Trophoblast cell (in vitro differentiated cells and primary cell): Measurements from ENCODE around the gene RNF207.

Source experiments
- DNase-seq, 2 donors: peaks; one replicate each; pipeline ENCODE4 v3.0.0-alpha.2; 2016
- H2AFZ ChIP-seq: 2 replicates; pipeline ENCODE4 v1.6.1; 2013; ENCODE audit warnings: low read length, moderate library complexity, mild to moderate bottlenecking; ENCODE audit not compliant: insufficient read depth, poor library complexity
- H2AK5ac ChIP-seq: 2 replicates; pipeline ENCODE4 v1.6.1; 2013; ENCODE audit warnings: mild to moderate bottlenecking, low read length
- H2BK120ac ChIP-seq: 2 replicates; pipeline ENCODE4 v1.6.1; 2013; ENCODE audit warnings: low read length, mild to moderate bottlenecking, moderate library complexity; ENCODE audit not compliant: insufficient read depth, poor library complexity
- H2BK12ac ChIP-seq: 2 replicates; pipeline ENCODE4 v1.6.1; 2013; ENCODE audit warnings: mild to moderate bottlenecking, low read length, moderate library complexity
- H2BK5ac ChIP-seq: 2 replicates; pipeline ENCODE4 v1.6.1; 2013; ENCODE audit warnings: low read length, low read depth, moderate library complexity, mild to moderate bottlenecking; ENCODE audit not compliant: poor library complexity
- H3K14ac ChIP-seq: 2 replicates; pipeline ENCODE4 v1.6.1; 2013; ENCODE audit warnings: mild to moderate bottlenecking, low read length
- H3K18ac ChIP-seq: 2 replicates; pipeline ENCODE4 v1.6.1; 2013; ENCODE audit warnings: mild to moderate bottlenecking, low read length
- H3K23ac ChIP-seq: 2 replicates; pipeline ENCODE4 v1.6.1; 2013; ENCODE audit warnings: low read length
- H3K27ac ChIP-seq: 2 replicates; pipeline ENCODE4 v1.5.1; 2013; ENCODE audit warnings: low read depth, mild to moderate bottlenecking, inconsistent platforms, low read length, moderate library complexity
- H3K27me3 ChIP-seq: 2 replicates; pipeline ENCODE4 v1.6.1; 2013; ENCODE audit warnings: inconsistent platforms, mild to moderate bottlenecking, low read length, moderate library complexity; ENCODE audit not compliant: insufficient read depth
- H3K36me3 ChIP-seq, 2 experiments: 1 replicate in 1 of 2; 2 replicates in 1 of 2; pipeline ENCODE4 v1.6.1; 2013; ENCODE audit warnings: low read length in 2 of 2, mild to moderate bottlenecking in 2 of 2, moderate library complexity in 1 of 2; ENCODE audit not compliant: insufficient read depth in 2 of 2, control insufficient read depth in 1 of 2
- H3K4ac ChIP-seq: 2 replicates; pipeline ENCODE4 v1.6.1; 2013; ENCODE audit warnings: low read depth, mild to moderate bottlenecking, low read length, moderate library complexity
- H3K4me1 ChIP-seq, 2 experiments: 1 replicate in 1 of 2; 2 replicates in 1 of 2; pipeline ENCODE4 v1.6.1; 2013; ENCODE audit warnings: low read length in 2 of 2, mild to moderate bottlenecking in 2 of 2, moderate library complexity in 1 of 2; ENCODE audit not compliant: insufficient read depth in 2 of 2, control insufficient read depth in 1 of 2
- H3K4me2 ChIP-seq: 2 replicates; pipeline ENCODE4 v1.6.1; 2013; ENCODE audit warnings: inconsistent platforms, mild to moderate bottlenecking, low read length, moderate library complexity
- H3K4me3 ChIP-seq: 2 replicates; pipeline ENCODE4 v1.5.1; 2013; ENCODE audit warnings: mild to moderate bottlenecking, low read depth, low read length, inconsistent platforms
- H3K79me1 ChIP-seq: one replicate; pipeline ENCODE4 v1.6.1; 2013; ENCODE audit warnings: low read length
- H3K79me2 ChIP-seq: 2 replicates; pipeline ENCODE4 v1.6.1; 2013; ENCODE audit warnings: low read length, mild to moderate bottlenecking; ENCODE audit not compliant: control insufficient read depth, insufficient read depth, poor library complexity
- H3K9ac ChIP-seq: 2 replicates; pipeline ENCODE4 v1.6.1; 2013; ENCODE audit warnings: mild to moderate bottlenecking, low read length
- H3K9me3 ChIP-seq: 2 replicates; pipeline ENCODE4 v1.6.1; 2013; ENCODE audit warnings: low read depth, mild to moderate bottlenecking, control low read depth, inconsistent platforms, low read length; ENCODE audit not compliant: insufficient read depth
- H4K12ac ChIP-seq: 2 replicates; pipeline ENCODE4 v1.6.1; 2013; ENCODE audit warnings: low read depth, mild to moderate bottlenecking, low read length, moderate library complexity
- H4K8ac ChIP-seq: 2 replicates; pipeline ENCODE4 v1.6.1; 2013; ENCODE audit warnings: low read depth, mild to moderate bottlenecking, low read length, moderate library complexity
- H4K91ac ChIP-seq: one replicate; pipeline ENCODE4 v1.6.1; 2013; ENCODE audit warnings: low read depth, mild to moderate bottlenecking, low read length, moderate library complexity
- WGBS: extraction: QIAGEN DNeasy Blood & Tissue Kit; methylation state at CpG from one replicate; pipeline ENCODE4 v1.1.7; 2013; ENCODE audit warnings: missing lambda C conversion rate; ENCODE audit not compliant: insufficient read length, insufficient coverage; ENCODE audit errors: extremely low coverage; 5-methylcytosine and 5-hydroxymethylcytosine counted together

RNF207 gene

DNA sequence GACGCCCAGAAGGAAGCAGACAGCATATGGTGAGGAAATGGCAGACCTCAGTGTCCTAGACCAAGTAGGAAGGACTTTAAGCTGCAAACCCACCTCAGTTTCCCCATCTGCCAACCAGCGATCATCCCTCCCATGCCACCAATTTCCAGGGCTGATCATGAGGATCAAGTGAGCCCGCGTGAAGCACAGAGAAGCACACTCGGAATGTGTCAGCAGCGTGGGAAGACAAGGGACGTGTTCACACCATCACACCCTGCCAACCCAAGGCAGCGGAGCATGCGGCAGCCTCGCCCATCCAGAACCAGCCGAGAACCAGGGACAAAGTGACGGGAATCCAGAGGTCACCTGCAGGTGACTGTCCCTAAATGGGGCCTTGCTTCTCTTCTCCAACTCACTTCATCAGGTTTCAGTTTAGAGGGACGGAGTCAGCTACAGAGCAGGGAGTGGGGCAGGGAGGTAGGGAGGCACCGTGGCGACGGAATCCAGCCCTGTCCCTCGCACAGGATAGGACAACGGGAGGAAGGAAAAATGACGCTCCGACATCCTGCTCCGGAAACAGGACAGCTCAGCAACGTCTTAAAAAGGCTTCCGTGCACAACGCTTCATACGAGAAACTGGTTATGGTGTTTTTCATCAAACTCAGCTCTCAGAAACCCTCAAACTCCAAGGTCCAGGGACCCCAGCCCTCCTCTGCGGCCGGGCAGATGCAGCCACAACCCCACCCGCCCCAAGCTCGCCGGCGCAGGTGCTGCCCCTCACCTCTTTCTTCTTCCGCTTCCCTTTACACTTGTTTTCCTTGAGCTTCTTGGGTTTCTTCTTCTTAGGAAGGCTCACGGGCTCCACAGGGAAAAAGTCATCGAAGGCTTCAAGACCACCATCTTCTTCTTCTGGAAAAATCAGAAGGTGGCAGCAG lies 38.3 kb upstream of the RNF207 start:
- no peak overlapping the region for H3K14ac ChIP-seq
- H3K4me2 ChIP-seq = no peak overlapping the region
- no peak overlapping the region for H2BK12ac ChIP-seq
- no peaks in the 10 kb centered on the region for H3K4me1 ChIP-seq
- no peak overlapping the region for H3K23ac ChIP-seq
- no peaks in the 10 kb centered on the region for H3K27me3 ChIP-seq
- no peak overlapping the region for H3K18ac ChIP-seq
- no peaks in the 10 kb centered on the region for H3K9me3 ChIP-seq
- H3K36me3 ChIP-seq = no peaks in the 10 kb centered on the region
- no peak overlapping the region for H2BK5ac ChIP-seq
- no peak overlapping the region for H2AK5ac ChIP-seq
- H2AFZ ChIP-seq = no peak overlapping the region
- H3K27ac ChIP-seq = no peak overlapping the region
- H3K79me2 ChIP-seq = no peaks in the 10 kb centered on the region
- H3K4me3 ChIP-seq = no peak overlapping the region
- no peak overlapping the region for H4K8ac ChIP-seq
- WGBS = no CpG with 5 or more reads among the region's 34 CpGs
- H4K12ac ChIP-seq = no peak overlapping the region
- no peak overlapping the region for H4K91ac ChIP-seq
- no peak overlapping the region for H3K4ac ChIP-seq
- no peak for DNase-seq
- no peaks in the 10 kb centered on the region for H3K79me1 ChIP-seq
- H2BK120ac ChIP-seq = no peak overlapping the region
- no peak overlapping the region for H3K9ac ChIP-seq

DNA sequence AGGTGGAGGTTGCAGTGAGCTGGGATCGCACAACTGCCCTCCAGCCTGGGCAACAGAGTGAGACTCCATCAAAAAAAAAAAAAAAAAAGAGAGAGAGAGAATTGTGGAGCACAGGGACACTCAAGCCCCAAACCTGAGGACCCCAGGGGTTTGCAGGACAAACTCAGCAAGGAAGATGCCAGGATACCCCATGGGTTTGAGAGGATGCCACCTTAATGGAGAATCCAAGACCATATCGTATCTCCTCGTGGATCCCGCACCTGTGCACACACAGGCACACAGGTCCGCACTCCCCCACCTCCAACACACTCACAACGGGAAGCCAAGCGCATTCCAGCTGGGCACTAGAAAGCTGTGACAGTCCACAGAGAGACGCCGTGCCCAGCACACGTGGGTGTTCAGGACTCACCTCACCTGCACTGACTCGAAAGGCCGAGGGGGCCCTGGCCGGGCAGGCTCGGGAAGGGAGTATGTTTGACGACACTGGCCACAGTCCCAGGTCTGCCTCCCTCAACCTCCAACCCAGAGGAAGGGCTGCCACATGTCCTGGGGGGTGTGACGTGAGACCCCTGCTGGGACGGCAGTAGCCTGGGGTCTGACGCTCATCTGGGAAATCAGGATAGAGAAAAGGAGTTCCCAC lies 36.9 kb upstream of the RNF207 start:
- no peaks in the 10 kb centered on the region for H3K79me1 ChIP-seq
- H3K23ac ChIP-seq = no peak overlapping the region
- H3K27me3 ChIP-seq = no peaks in the 10 kb centered on the region
- H2BK120ac ChIP-seq = no peak overlapping the region
- H3K9ac ChIP-seq = no peak overlapping the region
- no peak overlapping the region for H4K91ac ChIP-seq
- no peak overlapping the region for H2AK5ac ChIP-seq
- H2BK5ac ChIP-seq = no peak overlapping the region
- H4K8ac ChIP-seq = no peak overlapping the region
- WGBS = no CpG with 5 or more reads among the region's 18 CpGs
- H2BK12ac ChIP-seq = no peak overlapping the region
- no peak for DNase-seq
- no peak overlapping the region for H3K4me3 ChIP-seq
- no peak overlapping the region for H3K4me2 ChIP-seq
- no peak overlapping the region for H3K27ac ChIP-seq
- H3K79me2 ChIP-seq = no peaks in the 10 kb centered on the region
- H3K36me3 ChIP-seq = no peaks in the 10 kb centered on the region
- no peak overlapping the region for H3K14ac ChIP-seq
- H4K12ac ChIP-seq = no peak overlapping the region
- H2AFZ ChIP-seq = no peak overlapping the region
- H3K4me1 ChIP-seq = no peaks in the 10 kb centered on the region
- no peaks in the 10 kb centered on the region for H3K9me3 ChIP-seq
- H3K18ac ChIP-seq = no peak overlapping the region
- no peak overlapping the region for H3K4ac ChIP-seq

DNA sequence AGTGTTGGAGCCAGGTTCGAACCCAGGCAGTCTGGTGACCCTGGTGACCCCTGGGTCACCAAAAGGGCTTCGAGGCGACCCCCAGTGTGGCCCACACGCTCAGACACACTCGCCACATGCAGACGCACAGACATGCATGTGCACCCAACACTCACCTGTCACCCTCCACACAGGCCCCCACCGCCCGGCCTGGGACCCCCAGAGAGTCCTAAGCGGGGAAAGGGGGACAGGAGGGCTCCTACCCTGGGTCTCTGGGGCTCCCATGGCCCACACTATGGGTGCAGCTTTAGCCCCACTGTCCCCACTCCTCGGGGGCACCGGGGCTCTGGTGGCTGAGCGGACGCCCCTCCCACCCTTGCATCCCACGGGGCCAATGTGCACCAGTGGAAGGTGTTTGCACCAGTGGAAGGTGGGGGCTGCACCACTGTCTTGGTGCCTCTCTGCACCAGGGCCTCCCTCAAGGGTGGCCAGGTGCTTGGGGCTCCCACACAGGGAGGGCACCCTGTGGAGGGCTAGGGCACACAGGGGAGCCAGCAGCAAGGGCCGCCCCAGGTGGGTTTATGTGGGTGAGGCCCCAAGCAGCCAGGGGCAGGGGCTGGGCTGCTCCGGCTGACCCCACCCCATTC lies 35.7 kb upstream of the RNF207 start:
- no peaks in the 10 kb centered on the region for H3K4me1 ChIP-seq
- H3K4ac ChIP-seq = no peak overlapping the region
- H3K9ac ChIP-seq = no peak overlapping the region
- H3K9me3 ChIP-seq = peaks cover 5% of the 10 kb centered on the region
- H3K4me2 ChIP-seq = no peak overlapping the region
- H2AK5ac ChIP-seq = no peak overlapping the region
- no peak overlapping the region for H3K18ac ChIP-seq
- no peak overlapping the region for H4K8ac ChIP-seq
- no peak overlapping the region for H3K14ac ChIP-seq
- DNase-seq = no peak
- H4K12ac ChIP-seq = no peak overlapping the region
- H3K79me2 ChIP-seq = no peaks in the 10 kb centered on the region
- no peak overlapping the region for H3K23ac ChIP-seq
- no peak overlapping the region for H3K4me3 ChIP-seq
- WGBS = no CpG with 5 or more reads among the region's 16 CpGs
- no peaks in the 10 kb centered on the region for H3K27me3 ChIP-seq
- no peak overlapping the region for H2BK12ac ChIP-seq
- no peaks in the 10 kb centered on the region for H3K79me1 ChIP-seq
- H3K36me3 ChIP-seq = no peaks in the 10 kb centered on the region
- H2BK5ac ChIP-seq = no peak overlapping the region
- no peak overlapping the region for H3K27ac ChIP-seq
- no peak overlapping the region for H2AFZ ChIP-seq
- no peak overlapping the region for H2BK120ac ChIP-seq
- no peak overlapping the region for H4K91ac ChIP-seq

DNA sequence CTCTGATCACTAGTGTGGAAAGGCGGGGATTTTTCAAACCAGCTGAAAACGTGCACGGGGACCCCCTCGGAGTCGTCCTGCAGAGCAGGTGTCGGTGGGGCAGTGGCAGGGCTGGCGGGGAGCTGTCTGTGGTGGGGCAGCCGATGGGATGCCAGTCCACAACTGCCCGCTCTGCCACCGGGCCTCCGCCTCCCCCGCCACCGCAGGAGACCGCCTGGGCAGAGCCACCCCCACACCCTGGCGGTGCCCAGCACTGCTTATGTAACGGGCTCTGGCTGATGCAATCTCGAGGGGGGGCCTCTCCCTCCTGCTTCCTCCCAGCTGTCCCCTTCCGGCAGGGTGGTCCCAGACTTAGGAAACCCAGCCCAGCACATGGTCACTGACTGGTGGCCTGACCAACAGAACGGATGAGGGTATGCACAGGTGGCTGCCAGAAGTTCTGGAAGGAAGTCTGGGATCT lies 35.1 kb upstream of the RNF207 start:
- Histone ChIP-seq H3K27ac (no peak overlapping the region), H3K79me1 (no peaks in the 10 kb centered on the region), H3K18ac (no peak overlapping the region), H3K79me2 (no peaks in the 10 kb centered on the region), H3K27me3 (no peaks in the 10 kb centered on the region), H2BK5ac (no peak overlapping the region), H3K14ac (no peak overlapping the region), H2BK12ac (no peak overlapping the region), H3K23ac (no peak overlapping the region), H3K9me3 (peaks cover 10% of the 10 kb centered on the region), H4K91ac (no peak overlapping the region), H2AK5ac (no peak overlapping the region), H3K4me3 (no peak overlapping the region), H2BK120ac (no peak overlapping the region), H4K12ac (no peak overlapping the region), H3K4me2 (no peak overlapping the region), H3K4ac (no peak overlapping the region), H4K8ac (no peak overlapping the region), H2AFZ (no peak overlapping the region), H3K36me3 (no peaks in the 10 kb centered on the region), H3K4me1 (no peaks in the 10 kb centered on the region), H3K9ac (no peak overlapping the region)
- no CpG with 5 or more reads among the region's 19 CpGs for WGBS
- DNase-seq = no peak
